Panc1 (cell line): ENCODE measurements around the gene RCOR2.
A peak's percentile ranks its signal among the peaks of the same experiment; 100 is the strongest.

ENCODE experiments used
- POLR2AphosphoS5 ChIP-seq: IDR thresholded peaks from 2 replicates; pipeline ENCODE4 v1.6.1; 2012; ENCODE audit warnings: mild to moderate bottlenecking, low read depth, low read length, moderate library complexity
- SIN3A ChIP-seq: IDR thresholded peaks from 2 replicates; pipeline ENCODE4 v1.6.1; 2012; ENCODE audit warnings: low read depth, mild to moderate bottlenecking, low read length, moderate library complexity, borderline replicate concordance; ENCODE audit not compliant: insufficient read depth
- TCF7L2 ChIP-seq: IDR thresholded peaks from 2 replicates; pipeline ENCODE4 v1.6.1; 2011; ENCODE audit warnings: mild to moderate bottlenecking, low read depth, low read length, inconsistent platforms
- TF ChIP-seq, protein P1 (sequence below): fragments of 450-650 bp; IDR thresholded peaks from 2 replicates; pipeline ENCODE4 v1.5.1; 2017; ENCODE audit warnings: mild to moderate bottlenecking
- TF ChIP-seq, protein P2 (sequence below), 2 experiments: IDR thresholded peaks; 2 replicates each; pipeline ENCODE4 v1.6.1; 2011 to 2012; ENCODE audit warnings: low read depth in 2 of 2, control low read depth in 1 of 2, low read length in 1 of 2, mild to moderate bottlenecking in 1 of 2, moderate library complexity in 1 of 2; ENCODE audit not compliant: insufficient read depth in 1 of 2

DNA sequence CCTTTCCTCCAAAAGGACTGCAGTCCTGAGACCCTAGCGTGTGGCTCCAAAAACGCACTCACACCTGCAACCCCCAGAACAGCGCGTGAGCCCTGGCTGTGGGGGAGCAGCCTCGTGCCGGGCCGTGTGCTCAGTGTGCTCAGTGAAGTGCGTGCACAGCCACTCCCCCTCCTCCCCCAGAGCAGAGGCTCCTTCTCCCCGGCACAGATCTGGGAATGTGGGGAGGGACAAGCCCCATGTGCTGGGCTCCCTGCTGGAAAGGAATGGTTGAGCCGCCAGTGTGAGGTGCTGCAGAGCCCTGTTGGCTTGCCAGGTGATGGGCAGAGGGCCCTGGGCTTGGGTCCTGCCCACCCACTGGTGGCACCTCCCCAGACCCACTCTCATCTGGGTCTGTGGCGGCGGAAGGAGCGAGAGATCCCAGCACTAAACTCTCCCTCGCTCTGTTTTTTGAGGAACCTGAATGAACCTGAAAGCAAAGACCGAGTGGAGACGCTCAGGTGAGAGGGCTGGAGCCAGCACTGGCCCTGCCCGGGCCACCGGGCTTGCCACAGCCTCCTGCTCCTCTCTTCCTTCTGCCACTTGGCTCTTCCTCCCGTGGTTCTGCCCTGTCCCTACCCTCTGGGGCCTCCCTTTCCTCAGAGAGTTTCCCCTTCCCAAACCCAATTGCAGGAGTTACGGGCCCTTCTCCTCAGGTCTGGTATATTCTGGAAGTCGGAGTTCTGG lies 9.0 kb downstream of the RCOR2 start:
- TF ChIP-seq POLR2AphosphoS5, result no peak
- TF ChIP-seq, protein P1, sequence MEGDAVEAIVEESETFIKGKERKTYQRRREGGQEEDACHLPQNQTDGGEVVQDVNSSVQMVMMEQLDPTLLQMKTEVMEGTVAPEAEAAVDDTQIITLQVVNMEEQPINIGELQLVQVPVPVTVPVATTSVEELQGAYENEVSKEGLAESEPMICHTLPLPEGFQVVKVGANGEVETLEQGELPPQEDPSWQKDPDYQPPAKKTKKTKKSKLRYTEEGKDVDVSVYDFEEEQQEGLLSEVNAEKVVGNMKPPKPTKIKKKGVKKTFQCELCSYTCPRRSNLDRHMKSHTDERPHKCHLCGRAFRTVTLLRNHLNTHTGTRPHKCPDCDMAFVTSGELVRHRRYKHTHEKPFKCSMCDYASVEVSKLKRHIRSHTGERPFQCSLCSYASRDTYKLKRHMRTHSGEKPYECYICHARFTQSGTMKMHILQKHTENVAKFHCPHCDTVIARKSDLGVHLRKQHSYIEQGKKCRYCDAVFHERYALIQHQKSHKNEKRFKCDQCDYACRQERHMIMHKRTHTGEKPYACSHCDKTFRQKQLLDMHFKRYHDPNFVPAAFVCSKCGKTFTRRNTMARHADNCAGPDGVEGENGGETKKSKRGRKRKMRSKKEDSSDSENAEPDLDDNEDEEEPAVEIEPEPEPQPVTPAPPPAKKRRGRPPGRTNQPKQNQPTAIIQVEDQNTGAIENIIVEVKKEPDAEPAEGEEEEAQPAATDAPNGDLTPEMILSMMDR, result peak; percentile 33
- TF ChIP-seq TCF7L2, result no peak
- TF ChIP-seq, protein P2, sequence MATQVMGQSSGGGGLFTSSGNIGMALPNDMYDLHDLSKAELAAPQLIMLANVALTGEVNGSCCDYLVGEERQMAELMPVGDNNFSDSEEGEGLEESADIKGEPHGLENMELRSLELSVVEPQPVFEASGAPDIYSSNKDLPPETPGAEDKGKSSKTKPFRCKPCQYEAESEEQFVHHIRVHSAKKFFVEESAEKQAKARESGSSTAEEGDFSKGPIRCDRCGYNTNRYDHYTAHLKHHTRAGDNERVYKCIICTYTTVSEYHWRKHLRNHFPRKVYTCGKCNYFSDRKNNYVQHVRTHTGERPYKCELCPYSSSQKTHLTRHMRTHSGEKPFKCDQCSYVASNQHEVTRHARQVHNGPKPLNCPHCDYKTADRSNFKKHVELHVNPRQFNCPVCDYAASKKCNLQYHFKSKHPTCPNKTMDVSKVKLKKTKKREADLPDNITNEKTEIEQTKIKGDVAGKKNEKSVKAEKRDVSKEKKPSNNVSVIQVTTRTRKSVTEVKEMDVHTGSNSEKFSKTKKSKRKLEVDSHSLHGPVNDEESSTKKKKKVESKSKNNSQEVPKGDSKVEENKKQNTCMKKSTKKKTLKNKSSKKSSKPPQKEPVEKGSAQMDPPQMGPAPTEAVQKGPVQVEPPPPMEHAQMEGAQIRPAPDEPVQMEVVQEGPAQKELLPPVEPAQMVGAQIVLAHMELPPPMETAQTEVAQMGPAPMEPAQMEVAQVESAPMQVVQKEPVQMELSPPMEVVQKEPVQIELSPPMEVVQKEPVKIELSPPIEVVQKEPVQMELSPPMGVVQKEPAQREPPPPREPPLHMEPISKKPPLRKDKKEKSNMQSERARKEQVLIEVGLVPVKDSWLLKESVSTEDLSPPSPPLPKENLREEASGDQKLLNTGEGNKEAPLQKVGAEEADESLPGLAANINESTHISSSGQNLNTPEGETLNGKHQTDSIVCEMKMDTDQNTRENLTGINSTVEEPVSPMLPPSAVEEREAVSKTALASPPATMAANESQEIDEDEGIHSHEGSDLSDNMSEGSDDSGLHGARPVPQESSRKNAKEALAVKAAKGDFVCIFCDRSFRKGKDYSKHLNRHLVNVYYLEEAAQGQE (IDR thresholded peaks at IDR 0.05; ENCODE audit: insufficient read depth in 1 of 2, low read depth in 2 of 2, low read length in 1 of 2), result no peak
- TF ChIP-seq SIN3A, result no peak
